Large intestine (tissue), 3 donors: ENCODE measurements around the gene REXO1. TPM values are rescaled to one million over a fixed set of nuclear protein-coding genes. Genes with fewer than 3 reads are reported as not detected.

ENCODE experiments used
- DNase-seq, 2 donors: peaks; one replicate each; pipeline versions ENCODE4 v3.0.0 to v3.0.0-alpha.2; 2013
- H3K27ac ChIP-seq: one replicate; pipeline ENCODE4 v1.5.1; 2013; ENCODE audit warnings: low read length
- H3K27me3 ChIP-seq: 2 replicates; pipeline ENCODE4 v1.6.1; 2013; ENCODE audit warnings: low read length; ENCODE audit not compliant: control insufficient read depth, insufficient read depth
- H3K36me3 ChIP-seq: 2 replicates; pipeline ENCODE4 v1.6.1; 2013; ENCODE audit warnings: low read length; ENCODE audit not compliant: control insufficient read depth, insufficient read depth
- H3K4me1 ChIP-seq: one replicate; pipeline ENCODE4 v1.6.1; 2013; ENCODE audit warnings: low read length; ENCODE audit not compliant: control insufficient read depth, insufficient read depth
- H3K4me3 ChIP-seq: one replicate; pipeline ENCODE4 v1.5.1; 2013; ENCODE audit warnings: low read length
- H3K9me3 ChIP-seq: one replicate; pipeline ENCODE4 v1.6.1; 2013; ENCODE audit warnings: mild to moderate bottlenecking, low read depth, low read length, moderate library complexity; ENCODE audit not compliant: control insufficient read depth
- WGBS: methylation state at CpG from one replicate; pipeline ENCODE4 v1.1.5; 2013; ENCODE audit warnings: low lambda C conversion rate; ENCODE audit not compliant: insufficient coverage; 5-methylcytosine and 5-hydroxymethylcytosine counted together
- polyA plus RNA-seq: library from polyadenylated mRNA; unstranded; fragments of 120-200 nt; gene quantifications from one replicate; pipeline ENCODE4 v1.2.1, GENCODE V29; 2013

REXO1 gene
- polyA plus RNA-seq, 1 donor, result 23.8 TPM

GRCh38 chr19:1817553-1818179 is 30.6 kb downstream of the REXO1 start:
- no peak overlapping the region for H3K27ac ChIP-seq
- DNase-seq, result no peak
- no CpG with 5 or more reads among the region's 25 CpGs for WGBS
- no peak overlapping the region for H3K4me3 ChIP-seq
- H3K9me3 ChIP-seq, result no peaks in the 10 kb centered on the region
- H3K27me3 ChIP-seq, result no peaks in the 10 kb centered on the region
- H3K36me3 ChIP-seq, result peaks cover 68% of the 10 kb centered on the region
- H3K4me1 ChIP-seq, result peaks cover 6% of the 10 kb centered on the region

GRCh38 chr19:1816530-1817298 is 31.6 kb downstream of the REXO1 start:
- Histone ChIP-seq H3K9me3 (no peaks in the 10 kb centered on the region), H3K36me3 (peaks cover 58% of the 10 kb centered on the region), H3K4me3 (no peak overlapping the region), H3K4me1 (peaks cover 8% of the 10 kb centered on the region), H3K27me3 (no peaks in the 10 kb centered on the region), H3K27ac (no peak overlapping the region)
- no peak for DNase-seq
- WGBS, result no CpG with 5 or more reads among the region's 36 CpGs

DNA sequence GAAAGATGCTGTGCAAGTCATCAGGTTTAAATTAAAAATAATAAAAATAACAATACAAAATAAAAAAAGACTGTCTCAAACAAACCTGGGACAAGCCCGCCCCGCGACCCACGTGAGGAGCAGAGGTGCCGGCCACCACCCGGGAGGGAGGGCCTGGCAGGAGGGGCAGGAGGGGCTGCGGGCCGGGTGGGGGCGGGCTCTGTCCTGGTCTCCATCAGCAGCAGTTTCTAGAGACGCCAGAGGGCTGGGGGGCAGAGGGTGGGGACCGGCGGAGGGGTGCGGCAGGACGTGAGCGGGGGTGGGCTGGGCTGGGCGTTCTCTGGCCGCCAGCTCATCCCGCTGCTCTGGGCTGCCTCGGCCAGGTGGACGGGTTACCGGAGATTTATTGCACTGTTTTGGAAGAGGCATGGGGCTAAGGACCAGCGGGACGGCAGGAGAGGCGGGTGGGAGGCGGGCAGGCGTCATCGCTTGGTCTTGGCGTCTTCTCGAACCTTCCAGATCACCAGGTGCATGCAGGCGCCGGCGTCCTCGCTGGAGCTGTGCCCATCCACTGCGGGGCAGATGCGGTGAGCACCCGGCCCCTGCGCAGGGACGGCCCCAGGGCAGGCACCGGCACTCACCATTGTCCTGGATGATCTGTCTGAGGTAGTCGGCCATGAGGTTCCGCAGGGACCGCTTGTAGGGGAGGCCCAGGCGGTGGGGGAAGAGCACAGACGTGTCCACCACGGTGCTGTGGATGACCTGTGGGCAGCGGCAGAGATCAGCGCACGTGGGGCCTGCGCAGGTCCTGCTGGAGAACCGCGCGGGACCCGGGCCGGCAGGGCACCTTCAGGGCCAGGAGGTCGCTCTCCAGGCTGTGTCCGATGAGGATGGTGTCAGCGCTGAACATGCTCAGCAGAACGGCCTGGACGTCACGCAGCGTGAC is 32.4 kb downstream of the REXO1 start:
- peaks cover 54% of the 10 kb centered on the region for H3K36me3 ChIP-seq

GRCh38 chr19:1814833-1815604 is 33.3 kb downstream of the REXO1 start:
- Histone ChIP-seq H3K9me3 (no peaks in the 10 kb centered on the region), H3K4me1 (peaks cover 8% of the 10 kb centered on the region), H3K36me3 (peaks cover 49% of the 10 kb centered on the region), H3K27ac (no peak overlapping the region), H3K27me3 (no peaks in the 10 kb centered on the region), H3K4me3 (no peak overlapping the region)
- no CpG with 5 or more reads among the region's 26 CpGs for WGBS
- no peak for DNase-seq

More for the DNA sequence above, 32.4 kb downstream of the REXO1 start:
- Histone ChIP-seq H3K27ac (no peak overlapping the region), H3K4me3 (no peak overlapping the region), H3K9me3 (no peaks in the 10 kb centered on the region), H3K27me3 (no peaks in the 10 kb centered on the region), H3K4me1 (peaks cover 8% of the 10 kb centered on the region)
- no peak for DNase-seq
- WGBS, result no CpG with 5 or more reads among the region's 61 CpGs

DNA sequence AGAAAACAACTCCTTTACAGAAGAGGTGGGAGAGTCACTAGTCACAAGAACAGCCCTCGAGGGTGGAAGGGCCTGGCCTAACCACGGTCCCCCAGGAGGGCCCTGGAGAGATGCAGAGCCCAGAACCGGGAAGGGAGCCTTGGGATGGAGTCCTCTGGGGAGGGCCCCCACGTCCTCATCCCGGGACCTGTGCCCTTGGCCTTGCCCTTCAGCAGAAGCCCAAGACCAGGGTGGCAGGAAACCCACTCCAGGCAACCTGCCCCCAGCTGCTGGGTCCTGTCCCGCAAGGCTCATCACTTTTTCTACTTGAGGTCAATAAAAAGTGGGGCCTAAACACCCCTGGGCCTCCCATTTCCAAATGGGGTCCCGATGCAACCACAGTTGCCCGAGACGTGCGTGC is 33.9 kb downstream of the REXO1 start:
- no peak for DNase-seq
- Histone ChIP-seq H3K9me3 (no peaks in the 10 kb centered on the region), H3K27ac (no peak overlapping the region), H3K4me3 (no peak overlapping the region), H3K36me3 (peaks cover 42% of the 10 kb centered on the region), H3K27me3 (no peaks in the 10 kb centered on the region), H3K4me1 (peaks cover 8% of the 10 kb centered on the region)
- WGBS, result no CpG with 5 or more reads among the region's 10 CpGs

DNA sequence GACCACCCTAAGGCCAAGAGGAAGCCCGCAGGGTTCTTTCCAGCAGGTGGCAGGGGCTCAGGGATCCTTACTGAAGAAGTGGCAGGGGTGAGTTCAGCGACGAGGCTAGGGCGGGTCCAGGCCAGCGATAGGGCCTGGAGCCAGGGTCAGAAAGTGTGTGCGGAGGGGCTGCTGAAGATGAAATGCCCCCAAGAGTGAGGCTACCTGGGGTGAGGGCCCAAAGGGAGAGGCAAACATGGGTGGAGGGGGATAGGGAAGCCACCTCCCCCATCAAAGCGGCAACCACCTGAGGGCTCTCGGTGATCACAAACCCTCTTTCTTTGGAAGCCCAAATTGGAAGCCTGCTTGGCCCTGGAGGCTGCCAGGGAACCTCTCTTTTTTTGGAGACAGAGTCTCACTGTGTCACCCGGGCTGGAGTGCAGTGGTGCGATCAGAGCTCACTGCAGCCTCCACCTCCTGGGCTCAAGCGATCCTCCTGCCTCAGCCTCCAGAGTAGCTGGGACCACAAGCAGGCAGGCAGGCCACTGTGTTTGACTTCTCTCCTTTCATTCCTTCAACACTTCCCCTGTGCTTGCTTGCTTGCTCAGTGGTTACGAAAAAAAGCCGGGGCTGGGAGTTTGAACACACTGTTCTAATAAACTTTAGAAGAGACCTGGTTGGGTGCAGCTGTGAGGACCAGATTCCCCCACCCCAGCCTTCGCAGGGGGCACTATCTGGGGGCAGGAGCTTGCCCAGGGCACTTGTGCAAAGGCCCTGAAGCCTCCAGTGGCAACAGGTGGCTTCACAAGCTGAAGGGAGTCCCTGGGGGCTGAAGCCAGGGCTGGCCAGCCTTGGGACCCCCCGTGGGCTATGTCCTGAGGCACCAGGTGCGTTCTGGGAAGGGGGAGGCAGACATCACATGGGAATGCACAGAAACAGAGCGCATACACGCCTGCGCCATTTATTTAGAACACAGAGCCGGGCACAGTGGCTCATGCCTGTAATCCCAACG is 34.8 kb downstream of the REXO1 start:
- Histone ChIP-seq H3K9me3 (no peaks in the 10 kb centered on the region), H3K4me1 (peaks cover 8% of the 10 kb centered on the region), H3K27me3 (no peaks in the 10 kb centered on the region), H3K36me3 (peaks cover 34% of the 10 kb centered on the region), H3K4me3 (peak overlapping the region; percentile 45), H3K27ac (no peak overlapping the region)
- no peak for DNase-seq
- WGBS, result no CpG with 5 or more reads among the region's 21 CpGs

GRCh38 chr19:1812426-1813191 is 35.7 kb downstream of the REXO1 start:
- Histone ChIP-seq H3K27me3 (no peaks in the 10 kb centered on the region), H3K36me3 (peaks cover 25% of the 10 kb centered on the region), H3K4me1 (peaks cover 8% of the 10 kb centered on the region), H3K9me3 (no peaks in the 10 kb centered on the region), H3K27ac (no peak overlapping the region), H3K4me3 (peak overlapping the region; percentile 45)
- DNase-seq, result peak; percentile 85 to 91
- no CpG with 5 or more reads among the region's 47 CpGs for WGBS

DNA sequence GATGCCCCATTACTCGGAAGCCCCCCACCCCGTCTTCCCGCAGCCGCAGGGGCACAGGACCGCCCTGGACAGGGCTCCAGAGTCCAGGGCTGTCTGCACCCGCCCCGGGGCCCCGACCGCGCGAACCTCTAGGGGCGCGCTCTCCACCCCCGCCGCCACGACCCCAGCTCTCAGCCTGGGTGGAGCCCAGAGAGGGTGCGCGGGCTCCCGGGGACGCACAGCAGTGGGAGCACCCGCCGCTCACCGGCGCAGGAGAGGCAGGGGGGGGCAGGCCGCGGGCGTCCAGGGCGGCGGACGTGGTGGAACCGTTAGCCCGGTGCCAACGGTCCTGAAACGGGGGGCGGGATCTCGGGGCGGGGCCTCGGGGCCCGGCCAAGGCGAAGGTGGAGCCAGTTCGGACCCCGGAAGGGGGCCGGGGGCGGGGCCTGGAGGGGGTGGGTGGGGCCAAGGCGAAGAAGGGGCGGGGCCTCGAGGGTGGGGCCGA is 36.3 kb downstream of the REXO1 start, which contains the start of gene ATP8B3:
Gene ATP8B3, minus strand, starts transcription at position 335 of the 484 bp plus-strand sequence. CDS start 540 bp downstream, outside the sequence.
- no CpG with 5 or more reads among the region's 48 CpGs for WGBS
- DNase-seq, result no peak

More for the DNA sequence above, 36.3 kb downstream of the REXO1 start, which contains the start of gene ATP8B3:
- no peak within 1 kb of the TSS for H3K27ac ChIP-seq
- H3K9me3 ChIP-seq, result no peaks in the 10 kb centered on the region
- peak within 1 kb of the TSS; percentile 45 for H3K4me3 ChIP-seq
- peaks cover 19% of the 10 kb centered on the region for H3K36me3 ChIP-seq
- no peaks in the 10 kb centered on the region for H3K27me3 ChIP-seq
- H3K4me1 ChIP-seq, result peaks cover 8% of the 10 kb centered on the region
